HepG2 (cell line): ENCODE results near the gene MORC4. TPM values are rescaled to one million over a fixed set of nuclear protein-coding genes. Genes with fewer than 3 reads are reported as not detected.

Experiments used
- ATAC-seq: fragments of 200-7000 bp; cut with Tn5 transposase; 3 replicates; pipeline ENCODE4 v1.9.1; 2020; ENCODE audit warnings: mild to moderate bottlenecking, moderate library complexity
- BruUV-seq: library from RNA; stranded (reverse); fragments of 400-500 nt; replicated peaks from 2 replicates; lab custom pipeline; 2021; lab: Mats Ljungman, UMichigan
- CTCF ChIA-PET: fragments of 300-600 bp; formaldehyde crosslinking; extraction: SDS; loops from one replicate; lab custom pipeline; 2021; ENCODE audit warnings: low total read pairs, inconsistent platforms, low intra/inter-chr PET ratio; lab: Yijun Ruan, JAX
- POLR2A ChIA-PET: fragments of 350-600 bp; sonication (Branson Sonifier 250); formaldehyde crosslinking; loops from one replicate; lab custom pipeline; 2020; ENCODE audit warnings: antibody characterized with exemption, inconsistent platforms; lab: Yijun Ruan, JAX
- DNase-seq: peaks from one replicate; pipeline ENCODE4 v3.0.0-alpha.2; 2015; ENCODE audit warnings: low spot score
- FAIRE-seq: peaks from 3 replicates; lab custom pipeline; 2011; peaks lifted over from hg19 to GRCh38; lab: Jason Lieb, UNC
- H2AFZ ChIP-seq: one replicate; pipeline ENCODE4 v1.6.1; 2011; ENCODE audit warnings: low read length, inconsistent platforms
- H3K27ac ChIP-seq: fragments of 300-600 bp; 3 replicates; pipeline ENCODE4 v1.8.0; 2011; ENCODE audit warnings: mixed run types, mild to moderate bottlenecking, mixed read lengths, low read length, inconsistent platforms; ENCODE audit not compliant: insufficient read depth; ENCODE audit errors: extremely low read length
- H3K27me3 ChIP-seq, 2 experiments: fragments of 200-600 bp in 1 of 2; 2 replicates in 1 of 2; 3 replicates in 1 of 2; pipeline versions ENCODE4 v1.6.0 to v1.8.0; 2011; ENCODE audit warnings: low read length in 2 of 2, mild to moderate bottlenecking in 2 of 2, moderate library complexity in 2 of 2, inconsistent platforms in 1 of 2; ENCODE audit not compliant: insufficient read depth in 2 of 2, control insufficient read depth in 1 of 2
- H3K36me3 ChIP-seq, 2 experiments: fragments of 200-600 bp in 1 of 2; replicated peaks in 1 of 2; 2 replicates in 1 of 2; 3 replicates in 1 of 2; pipeline versions ENCODE4 v1.5.1 to v1.8.0; 2011; ENCODE audit warnings: low read length in 2 of 2, inconsistent platforms in 1 of 2; ENCODE audit not compliant: insufficient read depth in 2 of 2, control insufficient read depth in 1 of 2
- H3K4me1 ChIP-seq: 2 replicates; pipeline ENCODE4 v1.5.1; 2012; ENCODE audit warnings: low read length, inconsistent platforms; ENCODE audit not compliant: insufficient read depth
- H3K4me2 ChIP-seq: 2 replicates; pipeline ENCODE4 v1.6.0; 2011; ENCODE audit warnings: low read depth, low read length, inconsistent platforms
- H3K4me3 ChIP-seq, 3 experiments: fragments of 200-600 bp in 1 of 3; sonication (generic), shearing (Covaris generic) in 1 of 3; replicated peaks in 1 of 3; 2 replicates each; pipeline ENCODE4 v1.5.1; 2011 to 2016; ENCODE audit warnings: low read length in 3 of 3, inconsistent platforms in 2 of 3, low read depth in 2 of 3, mild to moderate bottlenecking in 2 of 3, control low read depth in 1 of 3, mixed read lengths in 1 of 3; ENCODE audit not compliant: insufficient read depth in 1 of 3
- H3K79me2 ChIP-seq: one replicate; pipeline ENCODE4 v1.6.1; 2011; ENCODE audit warnings: low read length, inconsistent platforms; ENCODE audit not compliant: insufficient read depth
- H3K9ac ChIP-seq: 2 replicates; pipeline ENCODE4 v1.6.0; 2011; ENCODE audit warnings: mild to moderate bottlenecking, low read depth, low read length, inconsistent platforms; ENCODE audit not compliant: insufficient read depth
- H3K9me3 ChIP-seq: 2 replicates; pipeline ENCODE4 v1.5.1; 2012; ENCODE audit warnings: mild to moderate bottlenecking, low read length
- H4K20me1 ChIP-seq: 2 replicates; pipeline ENCODE4 v1.6.0; 2011; ENCODE audit warnings: inconsistent platforms, mild to moderate bottlenecking, low read length, moderate library complexity; ENCODE audit not compliant: insufficient read depth
- ASH2L ChIP-seq: fragments of 300-600, 200-600 bp; sonication (generic); IDR thresholded peaks from 2 replicates; pipeline ENCODE4 v1.7.0; 2017; ENCODE audit warnings: low read depth, mild to moderate bottlenecking, moderate library complexity, mixed read lengths, low read length; ENCODE audit not compliant: insufficient read length
- BCL6 ChIP-seq: IDR thresholded peaks from 2 replicates; pipeline ENCODE4 v1.6.1; 2016; ENCODE audit warnings: missing genetic modification reagents, missing compliant biosample characterization
- CREM ChIP-seq, 2 experiments: sonication (generic) in 1 of 2; formaldehyde crosslinking in 1 of 2; IDR thresholded peaks; 2 replicates each; pipeline versions ENCODE4 v1.4.0 to v1.6.1; 2016 to 2020; ENCODE audit warnings: antibody characterized with exemption in 1 of 2, mild to moderate bottlenecking in 1 of 2, missing genetic modification reagents in 1 of 2
- GATAD2A ChIP-seq: IDR thresholded peaks from 2 replicates; pipeline ENCODE4 v1.6.1; 2016
- HDAC1 ChIP-seq: sonication (generic); formaldehyde crosslinking; IDR thresholded peaks from 2 replicates; pipeline ENCODE4 v1.5.1; 2020; ENCODE audit warnings: mild to moderate bottlenecking, missing genetic modification reagents
- HNF4A ChIP-seq: sonication (generic); formaldehyde crosslinking; IDR thresholded peaks from 2 replicates; pipeline ENCODE4 v1.4.0; 2020; ENCODE audit warnings: missing genetic modification reagents
- HNF4G ChIP-seq, 2 experiments: sonication (generic) in 1 of 2; formaldehyde crosslinking in 1 of 2; IDR thresholded peaks; 2 replicates each; pipeline versions ENCODE4 v1.4.0 to v1.6.1; 2011 to 2020; ENCODE audit warnings: borderline replicate concordance in 2 of 2, low read depth in 2 of 2, mild to moderate bottlenecking in 2 of 2, low read length in 1 of 2, missing genetic modification reagents in 1 of 2, moderate library complexity in 1 of 2
- HOXA7 ChIP-seq: sonication (generic); formaldehyde crosslinking; IDR thresholded peaks from 2 replicates; pipeline ENCODE4 v1.8.1; 2022; ENCODE audit warnings: mild to moderate bottlenecking, missing genetic modification reagents, moderate library complexity
- MAFG ChIP-seq: sonication (generic); formaldehyde crosslinking; IDR thresholded peaks from 2 replicates; pipeline ENCODE4 v1.5.1; 2020; ENCODE audit warnings: mild to moderate bottlenecking, missing genetic modification reagents
- NCOA2 ChIP-seq: sonication (generic); formaldehyde crosslinking; IDR thresholded peaks from 2 replicates; pipeline ENCODE4 v1.8.0; 2022; ENCODE audit warnings: inconsistent platforms
- PHF20 ChIP-seq: sonication (generic); formaldehyde crosslinking; IDR thresholded peaks from 2 replicates; pipeline ENCODE4 v1.5.0; 2020; ENCODE audit warnings: mild to moderate bottlenecking, missing genetic modification reagents
- RBFOX2 ChIP-seq: fragments of 200-400 bp; formaldehyde crosslinking; IDR thresholded peaks from 2 replicates; pipeline ENCODE4 v1.6.1; 2017; ENCODE audit warnings: low read depth, mild to moderate bottlenecking, low read length
- RXRB ChIP-seq: IDR thresholded peaks from 2 replicates; pipeline ENCODE4 v1.6.1; 2016; ENCODE audit warnings: borderline replicate concordance, missing genetic modification reagents, missing compliant biosample characterization
- SMC3 ChIP-seq: IDR thresholded peaks from 2 replicates; pipeline ENCODE4 v1.6.1; 2011; ENCODE audit warnings: low read length, improper control_type of control experiment
- SOX6 ChIP-seq, 2 experiments: fragments of 450-650 bp in 1 of 2; sonication (generic) in 1 of 2; formaldehyde crosslinking in 1 of 2; IDR thresholded peaks; 2 replicates each; pipeline versions ENCODE4 v1.4.0 to v1.6.1; 2017 to 2020; ENCODE audit warnings: antibody characterized with exemption in 1 of 2, mild to moderate bottlenecking in 1 of 2, missing genetic modification reagents in 1 of 2
- ZFP90 ChIP-seq: sonication (generic); formaldehyde crosslinking; IDR thresholded peaks from 2 replicates; pipeline ENCODE4 v1.8.0; 2022; ENCODE audit warnings: missing genetic modification reagents, mild to moderate bottlenecking, inconsistent platforms, borderline replicate concordance
- ZNF136 ChIP-seq: sonication (generic); formaldehyde crosslinking; IDR thresholded peaks from 2 replicates; pipeline ENCODE4 v1.8.1; 2022; ENCODE audit warnings: low read depth, mild to moderate bottlenecking, moderate library complexity, missing genetic modification reagents
- WGBS: methylation state at CpG from one replicate; pipeline ENCODE4 v1.1.6; 2017; ENCODE audit warnings: low lambda C conversion rate; 5-methylcytosine and 5-hydroxymethylcytosine counted together
- in situ Hi-C: cut with HindIII; loops from 2 replicates; pipeline ENCODE4 v1.10.0; 2017; ENCODE audit warnings: low pct_unique_long_range_greater_than_20kb; ENCODE audit not compliant: extremely low pct_ligation_motif_present
- intact Hi-C: fragments of 100-400 bp; cut with micrococcal nuclease; formaldehyde crosslinking; loops from one replicate; pipeline ENCODE4 v1.10.0; 2022; ENCODE audit not compliant: unreplicated experiment
- polyA plus RNA-seq, 8 experiments: library from polyadenylated mRNA; depleted of rRNA in 3 of 8; stranded (reverse) in 7 of 8; unstranded in 1 of 8; fragments of >200 nt; fragmentation: Illumina TruSeq in 4 of 8; extraction: Trizol in 4 of 8; gene quantifications; 2 replicates each; pipeline versions ENCODE4 v1.2.1 to v1.2.3, GENCODE V29; 2011 to 2016; ENCODE audit warnings: low read depth in 4 of 8, missing spikeins in 1 of 8, mixed read lengths in 1 of 8; ENCODE audit not compliant: insufficient read depth in 1 of 8
- total RNA-seq, 5 experiments: library from RNA; depleted of rRNA; stranded (reverse); fragments of >200 nt; fragmentation: Illumina TruSeq; extraction: Trizol; gene quantifications; 2 replicates each; pipeline ENCODE4 v1.2.3, GENCODE V29; 2016; ENCODE audit warnings: low read depth in 1 of 5
- TF ChIP-seq, protein P1 (sequence below): sonication (generic); formaldehyde crosslinking; IDR thresholded peaks from 2 replicates; pipeline ENCODE4 v1.5.0; 2020; ENCODE audit warnings: mild to moderate bottlenecking, missing genetic modification reagents, borderline replicate concordance

The MORC4 gene
- total and polyA plus RNA-seq, 2 of the 13 experiments (the other 11 are each of a cell fraction or from before 2014, with no cell fraction given): 7.3 to 17.6 TPM

DNA sequence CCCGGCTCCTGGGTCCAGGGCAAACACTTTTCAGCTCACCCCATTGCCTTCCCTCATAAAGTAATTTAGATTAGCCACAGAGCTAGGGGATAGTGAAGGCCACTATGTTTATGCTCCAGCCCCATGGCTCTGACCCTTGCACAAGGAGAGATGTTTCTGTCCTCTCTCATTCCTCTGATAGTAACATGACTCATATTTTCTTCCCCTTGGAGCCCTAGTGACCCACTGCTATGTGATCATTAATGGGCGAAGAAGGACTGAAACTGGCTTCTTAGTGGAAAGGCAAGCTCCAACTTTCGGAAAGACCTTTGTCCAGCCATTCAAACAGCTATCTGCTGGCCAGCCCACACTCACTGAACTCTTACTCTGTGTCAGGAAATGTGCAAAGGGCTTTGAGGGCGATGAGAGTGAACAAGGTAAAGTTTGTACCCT lies 67.5 kb downstream of the MORC4 start (continued):
- TF ChIP-seq HNF4A (CRISPR knock-in tag) (peak; percentile 20; the same call in 1 of the 2 replicates), RXRB (CRISPR knock-in tag) (peak; percentile 8; the same call in 1 of the 2 replicates), HDAC1 (CRISPR knock-in tag) (0 out of 2 replicates have a peak, but pooled peaks have one; percentile 1)
- TF ChIP-seq, protein P1, sequence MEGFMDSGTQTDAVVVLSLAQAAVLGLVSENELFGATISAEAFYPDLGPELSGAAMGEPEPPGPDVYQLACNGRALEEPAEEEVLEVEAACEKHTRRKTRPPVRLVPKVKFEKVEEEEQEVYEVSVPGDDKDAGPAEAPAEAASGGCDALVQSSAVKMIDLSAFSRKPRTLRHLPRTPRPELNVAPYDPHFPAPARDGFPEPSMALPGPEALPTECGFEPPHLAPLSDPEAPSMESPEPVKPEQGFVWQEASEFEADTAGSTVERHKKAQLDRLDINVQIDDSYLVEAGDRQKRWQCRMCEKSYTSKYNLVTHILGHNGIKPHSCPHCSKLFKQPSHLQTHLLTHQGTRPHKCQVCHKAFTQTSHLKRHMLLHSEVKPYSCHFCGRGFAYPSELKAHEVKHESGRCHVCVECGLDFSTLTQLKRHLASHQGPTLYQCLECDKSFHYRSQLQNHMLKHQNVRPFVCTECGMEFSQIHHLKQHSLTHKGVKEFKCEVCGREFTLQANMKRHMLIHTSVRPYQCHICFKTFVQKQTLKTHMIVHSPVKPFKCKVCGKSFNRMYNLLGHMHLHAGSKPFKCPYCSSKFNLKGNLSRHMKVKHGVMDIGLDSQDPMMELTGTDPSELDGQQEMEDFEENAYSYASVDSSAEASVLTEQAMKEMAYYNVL (CRISPR knock-in tag): 0 out of 2 replicates have a peak, but pooled peaks have one; percentile 27

DNA sequence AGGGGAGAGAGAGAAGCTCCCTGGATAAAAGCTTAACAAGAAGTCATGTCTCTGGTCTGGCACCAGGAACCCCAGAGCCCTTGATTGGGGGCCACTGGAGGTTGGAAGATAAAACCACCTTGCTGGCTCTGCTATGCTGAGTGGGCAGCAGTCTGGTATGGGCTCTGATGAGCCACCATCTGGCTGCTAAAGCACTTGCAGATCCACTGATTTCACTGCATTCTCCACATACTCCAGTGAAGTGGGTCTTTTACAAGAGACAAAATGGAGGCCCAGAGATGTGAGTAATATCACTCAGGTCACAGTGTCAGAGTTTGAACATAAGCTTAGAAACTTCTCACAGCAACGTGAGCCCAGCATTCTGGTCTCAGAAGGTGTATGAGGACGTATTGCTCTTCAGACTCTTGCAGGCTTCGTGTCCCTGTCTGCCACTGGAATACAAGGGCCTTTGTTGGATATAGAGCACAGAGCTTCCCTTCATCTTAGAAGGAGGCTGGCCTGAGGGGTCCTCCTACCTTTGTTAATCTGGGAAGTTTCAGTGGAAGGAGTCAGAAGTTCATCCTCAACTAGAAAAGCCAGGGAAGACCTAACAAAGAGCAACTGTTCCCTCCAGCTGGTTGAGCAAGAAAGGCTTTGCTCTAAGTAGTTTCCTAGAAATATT lies 68.1 kb downstream of the MORC4 start:
- FAIRE-seq (peak; percentile 92), ATAC-seq (peak; percentile 58), DNase-seq (peak; percentile 36)
- peak overlapping the region; percentile 86 for H3K4me2 ChIP-seq
- no peaks in the 10 kb centered on the region for H3K27me3 ChIP-seq
- CTCF ChIA-PET: interaction anchor here (1.1 kb wide), 1 partner anchor 34 kb away, joined by 4 read pairs; no protein-coding TSS in a partner anchor
- peak overlapping the region; percentile 9 for H2AFZ ChIP-seq
- in situ Hi-C loops: no loop called here
- intact Hi-C loops: loop anchor here (2.0 kb wide), 1 partner anchor 23 kb away; no protein-coding TSS in a partner anchor
- no peaks in the 10 kb centered on the region for H3K79me2 ChIP-seq
- H3K4me3 ChIP-seq: peak overlapping the region in 1 of 3 experiments; percentile 58; a peak in 1 of 6 replicates
- H3K9ac ChIP-seq: peak overlapping the region; percentile 59
- H3K9me3 ChIP-seq: no peaks in the 10 kb centered on the region
- WGBS: 0% methylated on average over 1 of the region's 3 CpGs
- H4K20me1 ChIP-seq: no peaks in the 10 kb centered on the region
- peaks cover 63% of the 10 kb centered on the region for H3K4me1 ChIP-seq
- no peaks in the 10 kb centered on the region for H3K36me3 ChIP-seq
- peak overlapping the region; percentile 90 for H3K27ac ChIP-seq
- peak; percentile 82; the same call in 1 of the 2 replicates for TF ChIP-seq ZNF136 (CRISPR knock-in tag)
- no peak for TF ChIP-seq SOX6 (IDR thresholded peaks at IDR 0.05)
- peak; percentile 11; the same call in 1 of the 2 replicates for TF ChIP-seq SOX6 (CRISPR knock-in tag; IDR thresholded peaks at IDR 0.05)
- TF ChIP-seq ZFP90: no peak
- TF ChIP-seq RBFOX2: 0 out of 2 replicates have a peak, but pooled peaks have one; percentile 27
- TF ChIP-seq NCOA2: peak; percentile 27; the same call in 1 of the 2 replicates
- TF ChIP-seq MAFG: no peak
- peak; percentile 3; the same call in 1 of the 2 replicates for TF ChIP-seq HNF4G (IDR thresholded peaks at IDR 0.05; ENCODE audit: borderline replicate concordance, low read depth, low read length)
- TF ChIP-seq HNF4G (CRISPR knock-in tag; IDR thresholded peaks at IDR 0.05; ENCODE audit: borderline replicate concordance, low read depth): no peak
- TF ChIP-seq HOXA7 (CRISPR knock-in tag): no peak
- peak; percentile 10; the same call in 1 of the 2 replicates for TF ChIP-seq GATAD2A
- 0 out of 2 replicates have a peak, but pooled peaks have one; percentile 8 for TF ChIP-seq SMC3
- peak; percentile 18 for TF ChIP-seq ASH2L
- peak; percentile 27; the same call in 1 of the 2 replicates for TF ChIP-seq CREM (IDR thresholded peaks at IDR 0.05)
- TF ChIP-seq CREM (CRISPR knock-in tag; IDR thresholded peaks at IDR 0.05): no peak
- TF ChIP-seq PHF20: 0 out of 2 replicates have a peak, but pooled peaks have one; percentile 24
- peak; percentile 93 for TF ChIP-seq BCL6 (CRISPR knock-in tag)
- POLR2A ChIA-PET: interaction anchor here (0.9 to 3.2 kb wide), 10 partner anchors 9 to 697 kb away, joined by 3 to 76 read pairs (median 6); partner anchors contain the start of genes PRPS1 and RIPPLY1
- BruUV-seq: no TSS peak
